Muscle layer of colon (tissue), 2 donors: ENCODE measurements around the gene RTN4RL1.

Source experiments
- H3K27ac ChIP-seq: one replicate; pipeline ENCODE4 v1.7.0; 2013; ENCODE audit warnings: low read depth, mild to moderate bottlenecking, low read length, moderate library complexity
- H3K27me3 ChIP-seq, 2 donors: one replicate each; pipeline ENCODE4 v1.7.0; 2013; ENCODE audit warnings: low read length in 2 of 2, mild to moderate bottlenecking in 2 of 2; ENCODE audit not compliant: insufficient read depth in 2 of 2, control insufficient read depth in 1 of 2
- H3K36me3 ChIP-seq: one replicate; pipeline ENCODE4 v1.7.0; 2013; ENCODE audit warnings: mild to moderate bottlenecking, low read length; ENCODE audit not compliant: insufficient read depth
- H3K4me1 ChIP-seq: one replicate; pipeline ENCODE4 v1.7.0; 2013; ENCODE audit warnings: mild to moderate bottlenecking, low read length; ENCODE audit not compliant: insufficient read depth
- H3K4me3 ChIP-seq, 2 donors: one replicate each; pipeline ENCODE4 v1.7.0; 2013; ENCODE audit warnings: low read length in 2 of 2, low read depth in 1 of 2, mild to moderate bottlenecking in 1 of 2, moderate library complexity in 1 of 2
- H3K9ac ChIP-seq: one replicate; pipeline ENCODE4 v1.7.0; 2013; ENCODE audit warnings: low read length
- H3K9me3 ChIP-seq: one replicate; pipeline ENCODE4 v1.7.0; 2013; ENCODE audit warnings: mild to moderate bottlenecking, low read length
- donor health status: abdominal sarcoma.
- donor health status: Adenocarcinoma of cecum.

The RTN4RL1 gene

GRCh38 chr17:1933875-1934715 is 91.0 kb downstream of the RTN4RL1 start:
- no peak overlapping the region for H3K27ac ChIP-seq
- no peaks in the 10 kb centered on the region for H3K27me3 ChIP-seq
- no peaks in the 10 kb centered on the region for H3K36me3 ChIP-seq
- H3K9me3 ChIP-seq, result no peaks in the 10 kb centered on the region
- no peak overlapping the region for H3K9ac ChIP-seq
- no peaks in the 10 kb centered on the region for H3K4me1 ChIP-seq
- H3K4me3 ChIP-seq, result no peak overlapping the region

GRCh38 chr17:1931844-1932579 is 93.1 kb downstream of the RTN4RL1 start:
- no peaks in the 10 kb centered on the region for H3K4me1 ChIP-seq
- H3K27me3 ChIP-seq, result no peaks in the 10 kb centered on the region
- H3K9me3 ChIP-seq, result no peaks in the 10 kb centered on the region
- no peak overlapping the region for H3K9ac ChIP-seq
- no peak overlapping the region for H3K4me3 ChIP-seq
- H3K27ac ChIP-seq, result no peak overlapping the region
- H3K36me3 ChIP-seq, result no peaks in the 10 kb centered on the region

DNA sequence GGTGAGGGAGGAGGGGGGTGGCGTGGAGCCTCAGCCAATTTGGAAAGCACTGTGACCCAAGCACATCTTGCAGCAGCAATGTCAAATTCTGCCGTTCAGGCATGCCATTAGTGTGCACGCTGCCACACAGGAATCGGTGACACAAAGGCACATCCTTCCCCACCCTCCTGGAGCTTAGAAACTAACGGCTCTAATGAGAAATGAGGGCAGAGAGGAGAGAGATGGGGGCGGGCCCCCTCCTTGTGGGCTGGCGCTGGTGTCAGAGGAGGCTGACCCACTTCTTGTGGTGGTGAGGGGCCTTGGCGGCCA is 94.8 kb downstream of the RTN4RL1 start:
- H3K4me1 ChIP-seq, result no peaks in the 10 kb centered on the region
- H3K27ac ChIP-seq, result no peak overlapping the region
- H3K9ac ChIP-seq, result no peak overlapping the region
- no peaks in the 10 kb centered on the region for H3K27me3 ChIP-seq
- no peaks in the 10 kb centered on the region for H3K9me3 ChIP-seq
- no peaks in the 10 kb centered on the region for H3K36me3 ChIP-seq
- no peak overlapping the region for H3K4me3 ChIP-seq

GRCh38 chr17:1928976-1929375 is 96.2 kb downstream of the RTN4RL1 start:
- no peak overlapping the region for H3K27ac ChIP-seq
- no peaks in the 10 kb centered on the region for H3K9me3 ChIP-seq
- no peaks in the 10 kb centered on the region for H3K36me3 ChIP-seq
- H3K9ac ChIP-seq, result no peak overlapping the region
- H3K4me3 ChIP-seq, result no peak overlapping the region
- H3K27me3 ChIP-seq, result no peaks in the 10 kb centered on the region
- no peaks in the 10 kb centered on the region for H3K4me1 ChIP-seq

DNA sequence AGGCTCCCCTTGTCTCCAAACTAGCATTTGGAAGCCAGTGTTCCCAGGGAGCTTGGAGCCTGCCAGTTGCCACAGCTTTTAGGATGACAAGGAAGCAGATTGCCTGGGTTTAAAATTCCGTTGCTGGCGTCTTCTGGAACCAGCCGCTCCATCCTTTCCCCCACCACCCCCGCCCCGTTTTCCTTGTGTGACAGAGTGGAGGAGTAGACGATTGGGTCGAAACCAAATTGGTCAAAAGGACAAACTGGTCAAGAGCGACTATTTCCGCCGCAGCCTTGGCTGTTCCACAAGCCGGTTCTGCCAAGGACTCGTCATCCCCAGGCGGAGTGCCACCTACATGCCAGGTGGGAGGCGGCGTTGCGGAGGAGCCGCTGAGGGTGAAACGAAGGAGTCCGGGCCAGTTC is 104.2 kb downstream of the RTN4RL1 start:
- H3K36me3 ChIP-seq, result no peaks in the 10 kb centered on the region
- no peaks in the 10 kb centered on the region for H3K4me1 ChIP-seq
- H3K4me3 ChIP-seq, result no peak overlapping the region
- H3K9ac ChIP-seq, result no peak overlapping the region
- peaks cover 0 to 10% of the 10 kb centered on the region in 2 donors for H3K27me3 ChIP-seq
- no peaks in the 10 kb centered on the region for H3K9me3 ChIP-seq
- H3K27ac ChIP-seq, result no peak overlapping the region

- no peak overlapping the region for H3K9ac ChIP-seq
- H3K4me1 ChIP-seq, result no peaks in the 10 kb centered on the region
- H3K27me3 ChIP-seq, result peaks cover 0 to 12% of the 10 kb centered on the region in 2 donors
- H3K27ac ChIP-seq, result no peak overlapping the region
- no peaks in the 10 kb centered on the region for H3K9me3 ChIP-seq
- H3K36me3 ChIP-seq, result no peaks in the 10 kb centered on the region
- no peak overlapping the region for H3K4me3 ChIP-seq
Observed at GRCh38 chr17:1919201-1919600, 105.9 kb downstream of the RTN4RL1 start.

- no peaks in the 10 kb centered on the region for H3K4me1 ChIP-seq
- no peaks in the 10 kb centered on the region for H3K9me3 ChIP-seq
- H3K27ac ChIP-seq, result no peak overlapping the region
- no peaks in the 10 kb centered on the region for H3K36me3 ChIP-seq
- H3K27me3 ChIP-seq, result peaks cover 0 to 12% of the 10 kb centered on the region in 2 donors
- H3K9ac ChIP-seq, result no peak overlapping the region
- H3K4me3 ChIP-seq, result no peak overlapping the region
Observed at GRCh38 chr17:1918346-1919162, 106.6 kb downstream of the RTN4RL1 start.

DNA sequence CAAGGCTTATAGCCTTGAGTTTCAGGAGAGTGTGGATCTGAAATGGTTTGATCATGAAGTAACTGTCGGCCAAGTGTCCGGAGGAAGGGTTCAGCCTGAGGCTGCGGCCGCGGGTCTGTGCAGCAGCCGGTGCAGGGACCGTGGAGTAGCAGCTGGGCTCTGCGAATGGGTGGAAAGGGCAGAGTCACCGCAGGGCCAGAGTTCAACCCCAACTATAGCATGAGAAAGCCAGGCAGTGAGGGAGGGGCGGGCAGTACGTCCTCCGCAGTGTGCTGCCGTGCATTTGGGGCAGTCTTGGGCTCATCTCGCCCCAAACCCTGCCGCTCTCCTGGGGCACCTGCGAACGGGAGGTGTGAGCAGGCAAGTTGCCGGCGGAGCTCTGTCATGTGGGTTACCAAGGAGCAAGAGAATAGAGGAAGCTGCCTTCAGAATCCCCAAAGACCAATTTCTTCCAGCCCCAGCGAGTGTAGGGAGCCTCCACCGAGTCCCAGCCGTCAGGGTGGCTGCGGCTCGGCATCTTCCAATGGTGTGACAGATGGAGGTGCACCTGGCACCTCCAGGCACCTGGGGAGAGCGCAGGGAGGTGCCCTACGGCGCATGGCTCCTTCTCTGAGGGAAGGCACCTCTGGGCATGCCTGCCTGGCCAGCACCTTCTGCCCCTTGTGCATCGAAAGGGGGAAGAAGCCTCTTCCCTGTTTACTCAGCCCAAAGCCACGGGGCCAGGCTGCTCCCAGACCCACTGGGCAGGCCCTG is 108.0 kb downstream of the RTN4RL1 start:
- no peaks in the 10 kb centered on the region for H3K36me3 ChIP-seq
- H3K4me3 ChIP-seq, result no peak overlapping the region
- H3K9ac ChIP-seq, result no peak overlapping the region
- H3K27me3 ChIP-seq, result peaks cover 0 to 17% of the 10 kb centered on the region in 2 donors
- H3K4me1 ChIP-seq, result no peaks in the 10 kb centered on the region
- no peaks in the 10 kb centered on the region for H3K9me3 ChIP-seq
- no peak overlapping the region for H3K27ac ChIP-seq

GRCh38 chr17:1916316-1916715 is 108.8 kb downstream of the RTN4RL1 start:
- Histone ChIP-seq H3K4me3 (no peak overlapping the region), H3K4me1 (no peaks in the 10 kb centered on the region), H3K27me3 (peaks cover 0 to 24% of the 10 kb centered on the region in 2 donors), H3K9me3 (no peaks in the 10 kb centered on the region), H3K9ac (no peak overlapping the region), H3K27ac (no peak overlapping the region), H3K36me3 (no peaks in the 10 kb centered on the region)

DNA sequence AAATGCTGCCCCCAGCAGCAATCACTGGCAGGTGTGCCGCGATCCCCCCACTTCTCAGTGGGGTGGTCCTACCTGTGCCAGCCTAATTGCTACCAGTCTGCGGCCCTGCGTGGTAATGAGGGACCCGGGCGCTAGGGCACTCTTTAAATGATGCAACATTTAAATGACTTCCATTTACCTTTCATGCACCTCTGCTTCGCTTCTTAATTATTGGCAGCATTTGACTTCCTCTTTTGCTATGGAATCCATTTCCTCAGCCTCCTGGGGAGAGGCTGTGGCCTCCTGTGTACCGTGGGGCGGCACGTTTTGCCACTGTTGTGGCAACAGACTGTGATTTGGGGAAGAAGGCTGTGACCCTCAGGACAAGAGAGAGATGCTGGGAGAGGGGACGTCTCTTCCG is 109.2 kb downstream of the RTN4RL1 start:
- no peak overlapping the region for H3K27ac ChIP-seq
- H3K9ac ChIP-seq, result no peak overlapping the region
- H3K9me3 ChIP-seq, result no peaks in the 10 kb centered on the region
- no peak overlapping the region for H3K4me3 ChIP-seq
- H3K27me3 ChIP-seq, result peaks cover 0 to 24% of the 10 kb centered on the region in 2 donors
- no peaks in the 10 kb centered on the region for H3K4me1 ChIP-seq
- no peaks in the 10 kb centered on the region for H3K36me3 ChIP-seq

- peaks cover 0 to 32% of the 10 kb centered on the region in 2 donors for H3K27me3 ChIP-seq
- H3K9me3 ChIP-seq, result no peaks in the 10 kb centered on the region
- H3K27ac ChIP-seq, result no peak overlapping the region
- H3K9ac ChIP-seq, result no peak overlapping the region
- H3K4me1 ChIP-seq, result no peaks in the 10 kb centered on the region
- no peaks in the 10 kb centered on the region for H3K36me3 ChIP-seq
- H3K4me3 ChIP-seq, result no peak overlapping the region
Observed at GRCh38 chr17:1914661-1915083, 110.5 kb downstream of the RTN4RL1 start.
